A549 (cell line): ENCODE measurements around the gene ITIH5. TPM values are rescaled to one million over a fixed set of nuclear protein-coding genes. Genes with fewer than 3 reads are reported as not detected.
A peak's percentile ranks its signal among the peaks of the same experiment; 100 is the strongest.

Experiments
- ATAC-seq, 2 experiments: fragments of 200-7000 bp in 1 of 2; fragments of >200 bp in 1 of 2; cut with Nextera tagmentation in 1 of 2; cut with Tn5 transposase in 1 of 2; 3 replicates each; pipeline versions ENCODE4 v1.8.0 to v1.9.1; 2018 to 2020; ENCODE audit warnings: mild to moderate bottlenecking in 1 of 2, moderate library complexity in 1 of 2
- CTCF ChIA-PET: fragments of 300-600 bp; sonication (Branson Sonifier 250); formaldehyde crosslinking; extraction: SDS; loops from one replicate; lab custom pipeline; 2021; ENCODE audit warnings: antibody characterized with exemption, inconsistent platforms; lab: Yijun Ruan, JAX
- POLR2A ChIA-PET: fragments of 350-600 bp; formaldehyde crosslinking; extraction: SDS; loops from one replicate; lab custom pipeline; 2021; ENCODE audit warnings: antibody characterized with exemption, inconsistent platforms; lab: Yijun Ruan, JAX
- DNase-seq, 2 experiments: peaks; one replicate each; pipeline versions ENCODE4 v3.0.0 to v3.0.0-alpha.2; 2011 to 2016; ENCODE audit warnings: low read depth in 1 of 2, low spot score in 1 of 2
- FAIRE-seq: peaks from 2 replicates; lab custom pipeline; 2011; peaks lifted over from hg19 to GRCh38; lab: Jason Lieb, UNC
- H3K27ac ChIP-seq, 2 experiments: fragments of >200 bp; sonication (Bioruptor Twin); formaldehyde crosslinking; 3 replicates each; pipeline ENCODE4 v1.5.1; 2016 to 2017
- H3K4me1 ChIP-seq: fragments of >200 bp; sonication (Bioruptor Twin); formaldehyde crosslinking; 3 replicates; pipeline ENCODE4 v1.6.1; 2016
- H3K4me2 ChIP-seq: fragments of >200 bp; sonication (Bioruptor Twin); formaldehyde crosslinking; 3 replicates; pipeline ENCODE4 v1.6.1; 2016
- H3K4me3 ChIP-seq: fragments of >200 bp; sonication (Bioruptor Twin); formaldehyde crosslinking; 3 replicates; pipeline ENCODE4 v1.5.1; 2016
- H3K9me3 ChIP-seq: fragments of >200 bp; sonication (Bioruptor Twin); formaldehyde crosslinking; 3 replicates; pipeline ENCODE4 v1.6.1; 2016
- BHLHE40 ChIP-seq: IDR thresholded peaks from 2 replicates; pipeline ENCODE4 v1.6.1; 2012; ENCODE audit warnings: low read depth, low read length, inconsistent platforms
- CTCF ChIP-seq: fragments of >200 bp; sonication (Bioruptor Twin); formaldehyde crosslinking; IDR thresholded peaks from 3 replicates; pipeline ENCODE4 v1.5.1; 2016
- EHMT2 ChIP-seq: fragments of 200-600 bp; sonication (generic); IDR thresholded peaks from 2 replicates; pipeline ENCODE4 v1.6.1; 2016; ENCODE audit warnings: antibody characterized with exemption, low read depth, mild to moderate bottlenecking, moderate library complexity
- EP300 ChIP-seq, 2 experiments: fragments of >200 bp; sonication (Bioruptor Twin); formaldehyde crosslinking; IDR thresholded peaks; 2 replicates in 1 of 2; 3 replicates in 1 of 2; pipeline ENCODE4 v1.6.1; 2016 to 2017
- GATA3 ChIP-seq: IDR thresholded peaks from 2 replicates; pipeline ENCODE4 v1.6.1; 2012; ENCODE audit warnings: borderline replicate concordance
- HEYL ChIP-seq: fragments of 250-450 bp; sonication (Bioruptor Pico); IDR thresholded peaks from 2 replicates; pipeline ENCODE4 v1.8.0; 2021; ENCODE audit warnings: mild to moderate bottlenecking, moderate library complexity
- HOXB5 ChIP-seq: fragments of 250-450 bp; sonication (Bioruptor Pico); IDR thresholded peaks from 2 replicates; pipeline ENCODE4 v1.5.0; 2020; ENCODE audit warnings: mild to moderate bottlenecking, moderate library complexity
- JUNB ChIP-seq: fragments of >200 bp; sonication (Bioruptor Twin); formaldehyde crosslinking; IDR thresholded peaks from 2 replicates; pipeline ENCODE4 v1.6.1; 2016
- MAFK ChIP-seq: fragments of 450-650 bp; IDR thresholded peaks from 2 replicates; pipeline ENCODE4 v1.6.1; 2014; ENCODE audit not compliant: partially characterized antibody
- MYC ChIP-seq: IDR thresholded peaks from 2 replicates; pipeline ENCODE4 v1.6.1; 2012; ENCODE audit warnings: mild to moderate bottlenecking, inconsistent platforms, low read length, improper control_type of control experiment, borderline replicate concordance
- NPAS2 ChIP-seq: fragments of 250-450 bp; sonication (Bioruptor Pico); IDR thresholded peaks from 2 replicates; pipeline ENCODE4 v1.8.0; 2022; ENCODE audit warnings: mild to moderate bottlenecking, moderate library complexity, borderline replicate concordance
- NR3C1 ChIP-seq: fragments of >200 bp; sonication (Bioruptor Twin); formaldehyde crosslinking; IDR thresholded peaks from 3 replicates; pipeline ENCODE4 v1.6.1; 2017
- POLR2A ChIP-seq: IDR thresholded peaks from 2 replicates; pipeline ENCODE4 v1.6.1; 2012; ENCODE audit warnings: mild to moderate bottlenecking, low read length
- POLR2AphosphoS2 ChIP-seq: conservative IDR thresholded peaks from 2 replicates; pipeline ENCODE4 v1.6.1; 2012; ENCODE audit warnings: low read length, improper control_type of control experiment, inconsistent platforms
- RARB ChIP-seq: fragments of 250-450 bp; sonication (Bioruptor Pico); IDR thresholded peaks from 2 replicates; pipeline ENCODE4 v1.8.0; 2021; ENCODE audit warnings: mild to moderate bottlenecking, moderate library complexity
- RCOR1 ChIP-seq: fragments of 150-350 bp; IDR thresholded peaks from 2 replicates; pipeline ENCODE4 v1.6.1; 2014; ENCODE audit warnings: antibody characterized with exemption, low read length, low read depth
- REST ChIP-seq: fragments of 200-600 bp; sonication (generic); IDR thresholded peaks from 2 replicates; pipeline ENCODE4 v1.6.1; 2016; ENCODE audit warnings: antibody characterized with exemption, mild to moderate bottlenecking, moderate library complexity
- SREBF2 ChIP-seq: fragments of 450-650 bp; IDR thresholded peaks from 2 replicates; pipeline ENCODE4 v1.6.1; 2014; ENCODE audit warnings: mild to moderate bottlenecking, moderate library complexity
- ZC3H11A ChIP-seq: fragments of 450-650 bp; IDR thresholded peaks from 2 replicates; pipeline ENCODE4 v1.6.1; 2014; ENCODE audit warnings: antibody characterized with exemption, mild to moderate bottlenecking
- ZNF302 ChIP-seq: fragments of 250-450 bp; sonication (Bioruptor Pico); IDR thresholded peaks from 2 replicates; pipeline ENCODE4 v1.9.0; 2021; ENCODE audit warnings: inconsistent platforms, mild to moderate bottlenecking, moderate library complexity
- WGBS: methylation state at CpG from one replicate; pipeline ENCODE4 v1.1.6; 2017; ENCODE audit errors: missing lambda C conversion rate; 5-methylcytosine and 5-hydroxymethylcytosine counted together
- polyA plus RNA-seq, 4 experiments: library from polyadenylated mRNA; depleted of rRNA in 3 of 4; stranded (reverse); fragments of >200 nt; fragmentation: RNase III in 1 of 4; extraction: RNeasy Plus Mini Kit Qiagen cat#74134 plus additional on column Dnase treatment in 1 of 4; gene quantifications; 2 replicates in 3 of 4; 3 replicates in 1 of 4; pipeline ENCODE4 v1.2.3, GENCODE V29; 2011 to 2017
- TF ChIP-seq, protein P1 (sequence below): fragments of >200 bp; sonication (Bioruptor Twin); formaldehyde crosslinking; IDR thresholded peaks from 2 replicates; pipeline ENCODE4 v1.6.1; 2016

Gene ITIH5
- polyA plus RNA-seq, 2 of the 4 experiments (the other 2 are of a cell fraction), result 0.03 to 0.05 TPM

DNA sequence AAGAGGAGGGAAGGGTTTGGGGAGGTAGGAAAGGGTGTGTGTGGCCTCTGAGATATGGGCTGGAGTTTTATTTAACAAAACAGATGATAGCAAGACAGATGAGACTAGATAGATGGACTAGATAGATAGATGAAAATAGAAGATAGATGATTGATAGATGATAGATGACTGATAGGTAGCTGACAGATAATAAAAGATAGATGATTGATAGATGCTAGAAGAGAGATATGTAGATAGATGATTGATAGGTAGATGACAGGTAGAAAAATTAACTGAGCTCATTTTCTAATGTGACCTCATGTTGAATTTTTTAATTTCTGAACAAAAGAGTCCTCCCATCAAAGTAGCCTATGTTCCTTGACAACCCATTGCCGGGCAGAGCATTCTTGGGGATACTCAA, 139.3 kb downstream of the ITIH5 start:
- CTCF ChIA-PET, result interaction anchor here (0.7 to 2.2 kb wide), 5 partner anchors 158 to 1779 kb away, joined by 3 to 17 read pairs (median 5); no protein-coding TSS in a partner anchor

DNA sequence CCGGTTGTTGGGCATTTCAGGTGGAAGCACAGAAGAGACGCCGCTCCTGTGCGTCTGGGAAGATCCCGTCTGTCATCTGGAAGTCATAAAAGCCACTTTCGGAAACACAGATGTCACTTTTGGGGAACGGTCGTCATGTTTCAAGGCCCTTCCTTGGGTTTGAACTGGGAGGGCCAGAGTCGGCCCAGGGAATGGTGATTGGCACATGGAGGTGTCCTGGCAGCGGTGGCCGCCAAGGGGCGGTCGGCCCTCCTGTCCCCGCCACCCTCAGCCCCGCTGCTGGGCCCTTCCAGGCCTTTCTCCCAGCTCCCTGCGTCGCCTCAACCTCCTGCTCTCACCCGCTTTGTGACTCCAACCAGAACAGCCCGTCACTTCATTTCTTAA, 140.8 kb downstream of the ITIH5 start:
- POLR2A ChIA-PET, result no interaction called here
- WGBS, result 51% methylated on average over 19 of the region's 19 CpGs
- Histone ChIP-seq H3K4me2 (peak overlapping the region; percentile 33), H3K4me1 (no peaks in the 10 kb centered on the region), H3K9me3 (no peaks in the 10 kb centered on the region), H3K27ac (no peak overlapping the region), H3K4me3 (no peak overlapping the region)
- DNase-seq, result no peak
- FAIRE-seq, result no peak
- CTCF ChIA-PET, result interaction anchor here (0.6 to 7.3 kb wide), 62 partner anchors 9 to 1802 kb away, joined by 3 to 106 read pairs (median 4); partner anchors contain the start of gene TAF3
- ATAC-seq, result peak; percentile 70 to 72; a peak in 4 of 6 replicates
- no peak for TF ChIP-seq ZC3H11A
- TF ChIP-seq HEYL (CRISPR knock-in tag), result no peak
- no peak for TF ChIP-seq EP300 (IDR thresholded peaks at IDR 0.05)
- TF ChIP-seq BHLHE40, result no peak
- no peak for TF ChIP-seq EHMT2
- TF ChIP-seq RCOR1, result no peak
- no peak for TF ChIP-seq REST
- no peak for TF ChIP-seq NPAS2
- TF ChIP-seq ZNF302 (CRISPR knock-in tag), result no peak
- TF ChIP-seq POLR2AphosphoS2, result no peak
- no peak for TF ChIP-seq MYC
- no peak for TF ChIP-seq POLR2A
- no peak for TF ChIP-seq JUNB
- TF ChIP-seq SREBF2, result no peak
- no peak for TF ChIP-seq MAFK

More for the DNA sequence above, 139.3 kb downstream of the ITIH5 start:
- POLR2A ChIA-PET, result no interaction called here
- Histone ChIP-seq H3K4me2 (no peak overlapping the region), H3K27ac (no peak overlapping the region), H3K9me3 (no peaks in the 10 kb centered on the region), H3K4me3 (no peak overlapping the region), H3K4me1 (no peaks in the 10 kb centered on the region)
- DNase-seq (no peak), ATAC-seq (no peak), FAIRE-seq (no peak)
- TF ChIP-seq NR3C1 (no peak), ZC3H11A (no peak), CTCF (no peak), RARB (CRISPR knock-in tag) (no peak), GATA3 (no peak), HOXB5 (no peak), SREBF2 (no peak), MYC (no peak)
- TF ChIP-seq, protein P1, sequence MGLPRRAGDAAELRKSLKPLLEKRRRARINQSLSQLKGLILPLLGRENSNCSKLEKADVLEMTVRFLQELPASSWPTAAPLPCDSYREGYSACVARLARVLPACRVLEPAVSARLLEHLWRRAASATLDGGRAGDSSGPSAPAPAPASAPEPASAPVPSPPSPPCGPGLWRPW, result no peak
- 67% methylated on average over 1 of the region's 1 CpG for WGBS
